HG02970 (cell line): ENCODE data around the gene PABPN1.

Experiments used
- ATAC-seq: cut with Tn5 transposase; IDR thresholded peaks from one replicate; pipeline ENCODE4 v1.9.1; 2021; ENCODE audit warnings: mild to moderate bottlenecking, moderate library complexity, moderate number of reproducible peaks; ENCODE audit not compliant: unreplicated experiment, low FRiP score

The PABPN1 gene

DNA sequence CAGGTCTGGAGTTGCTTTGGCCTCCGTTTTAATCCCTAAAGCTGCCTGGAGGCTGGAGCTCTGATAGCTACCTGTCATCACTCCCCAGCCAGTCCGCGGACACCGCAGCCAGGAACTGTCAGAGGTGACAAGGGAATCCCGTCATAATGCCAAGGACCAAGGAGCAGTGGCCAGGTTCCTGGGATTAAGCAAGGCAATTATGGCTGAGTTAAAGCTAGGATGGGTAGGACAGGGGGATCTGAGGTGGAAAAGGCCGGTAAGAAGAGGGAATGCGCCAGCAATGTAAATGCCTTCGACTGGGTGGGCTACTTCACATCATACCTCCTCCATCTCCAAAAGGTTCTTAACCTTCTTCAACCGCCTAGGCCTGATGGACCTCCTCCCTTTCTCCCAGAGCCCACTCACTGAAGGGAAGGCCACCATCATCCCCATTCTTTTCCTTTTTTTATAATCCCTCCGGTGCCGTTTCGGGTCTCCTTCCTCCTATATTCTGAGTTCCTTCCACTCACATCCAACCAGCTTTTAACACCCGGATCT is 20.5 kb upstream of the PABPN1 start:
- no peak for ATAC-seq

DNA sequence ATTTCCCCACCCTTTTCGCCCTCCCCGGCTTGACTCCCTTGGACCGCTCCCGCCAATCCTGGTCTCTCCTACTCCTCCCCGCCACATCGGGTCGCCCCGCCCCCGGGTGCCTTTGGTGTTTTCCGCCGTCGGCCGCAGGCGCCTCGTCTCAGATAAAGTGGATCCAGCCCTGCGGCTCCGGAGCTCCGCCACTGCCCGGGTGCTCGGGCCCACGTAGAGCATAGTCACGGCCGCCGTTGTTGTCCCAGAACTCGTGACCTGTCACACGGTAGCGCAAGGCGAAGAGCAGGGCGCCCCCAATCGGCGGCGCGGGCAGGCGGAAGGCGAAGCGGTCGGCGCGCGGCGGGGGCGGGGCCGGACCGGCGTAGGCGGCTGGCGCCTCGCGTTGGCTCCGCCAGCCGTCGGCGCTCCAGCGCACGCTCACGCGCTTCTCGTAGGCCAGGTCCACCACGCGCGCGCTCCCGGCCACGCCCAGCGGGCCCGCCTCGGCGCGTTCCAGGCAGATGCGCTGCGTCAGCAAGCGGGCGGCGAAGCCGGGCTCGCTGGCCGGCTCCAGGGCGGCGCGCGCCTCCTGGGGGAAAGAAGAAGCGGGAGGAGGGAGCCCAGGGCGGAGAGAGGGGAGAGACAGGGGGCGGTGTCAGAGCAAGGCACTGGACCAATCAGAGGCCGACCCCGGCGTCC is 19.8 kb upstream of the PABPN1 start:
- peak; percentile 78 for ATAC-seq

DNA sequence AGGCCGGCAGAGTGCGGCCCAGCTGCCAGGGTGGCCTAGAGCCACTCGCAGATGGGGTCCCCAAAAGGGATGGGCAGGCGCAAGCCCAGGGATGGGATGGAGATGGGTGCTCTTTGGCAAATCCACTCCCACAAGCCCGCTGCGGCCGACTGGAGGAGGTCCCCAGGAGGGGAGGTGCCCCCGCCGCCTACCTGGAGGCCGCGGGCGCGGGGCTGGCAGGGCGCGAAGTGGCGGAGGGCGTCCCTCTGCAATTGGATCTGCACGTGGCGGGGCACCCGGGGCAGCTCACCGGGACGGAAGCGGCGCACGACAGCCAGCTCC is 19.3 kb upstream of the PABPN1 start:
- no peak for ATAC-seq

DNA sequence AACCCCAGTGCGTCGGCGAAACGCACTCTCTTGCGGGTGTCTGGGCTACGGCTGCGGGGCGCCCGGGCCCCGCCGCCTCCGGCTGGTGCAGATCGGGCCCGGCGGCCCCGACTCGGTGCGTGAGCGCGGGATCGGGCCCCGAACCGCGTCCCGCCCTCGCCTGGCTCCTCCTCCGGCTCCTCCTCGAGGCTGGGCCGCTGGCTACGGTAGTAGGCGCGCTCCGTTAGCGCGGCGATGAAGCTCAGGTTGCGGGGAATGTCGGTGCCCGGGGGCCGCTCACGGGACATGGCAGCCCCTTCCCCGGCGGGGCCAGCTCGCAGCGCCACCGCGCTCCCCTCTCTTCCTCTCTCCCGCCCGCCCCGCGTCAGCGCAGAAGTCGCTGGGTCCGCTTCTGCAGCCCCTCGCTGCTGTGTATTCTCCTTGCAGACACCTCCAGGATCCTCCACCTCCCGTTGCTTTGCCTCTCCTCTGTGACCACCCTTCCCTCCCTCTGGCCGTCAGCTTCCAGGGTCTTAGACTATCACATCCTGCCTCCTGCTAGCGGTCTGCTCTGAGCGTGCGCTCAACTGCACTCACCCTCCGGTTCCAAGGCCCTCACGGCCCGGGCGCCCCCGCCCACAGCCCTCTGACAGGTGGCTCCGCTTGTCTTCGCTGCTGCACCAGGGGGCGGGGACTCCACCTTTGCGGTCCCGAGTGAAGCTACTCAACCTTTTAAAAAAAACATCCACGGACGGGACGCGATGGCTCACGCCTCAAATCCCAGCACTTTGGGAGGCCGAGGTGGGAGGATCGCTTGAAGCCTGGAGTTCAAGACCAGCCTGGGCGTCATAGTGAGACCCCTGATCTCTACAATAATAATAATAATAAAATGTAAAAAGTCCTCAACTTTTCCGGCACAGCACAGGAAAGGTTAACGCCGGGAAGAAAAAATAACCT is 18.7 kb upstream of the PABPN1 start, which contains the start of gene PPP1R3E:
Gene PPP1R3E, minus strand, starts transcription at position 570 of the 936 bp plus-strand sequence. Its CDS starts 283 bp downstream, at position 287.
- peak; percentile 24 for ATAC-seq

DNA sequence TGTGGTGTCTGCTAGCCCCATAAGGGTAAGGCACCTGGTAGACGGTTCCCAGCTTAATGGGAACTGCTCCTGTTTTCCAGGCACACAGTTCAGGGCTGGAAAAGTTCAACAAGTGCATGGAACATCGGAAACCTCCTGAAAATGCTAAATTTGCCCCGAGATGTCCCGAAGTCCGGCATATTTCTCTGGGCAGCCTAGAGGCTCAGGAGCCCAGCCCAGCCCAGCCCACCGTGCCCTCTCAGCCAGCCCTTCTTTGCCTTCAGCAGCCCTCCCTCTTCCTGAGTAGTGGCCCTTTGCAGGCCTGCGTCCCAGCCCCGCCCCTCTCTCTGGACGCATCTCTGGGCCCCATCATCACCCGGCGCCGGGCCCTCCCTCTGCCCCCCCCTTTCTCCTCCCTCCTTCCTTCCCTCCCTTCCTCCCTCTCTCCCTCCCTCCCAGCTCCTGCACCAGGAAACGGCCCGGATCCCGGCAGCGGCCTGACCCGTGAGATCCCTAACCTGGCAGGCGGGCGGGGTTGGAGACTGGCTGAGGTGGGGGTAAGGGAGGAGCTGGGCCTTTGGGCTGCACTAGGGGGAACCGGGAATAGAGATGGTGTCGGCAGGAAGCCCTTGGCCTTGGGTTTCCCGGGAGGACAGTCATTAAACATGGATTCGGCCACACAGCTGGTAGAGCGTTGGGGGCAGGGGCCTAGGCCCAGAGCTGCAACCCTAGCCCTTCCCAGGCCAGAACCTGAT is 14.7 kb upstream of the PABPN1 start, which contains the start of gene BCL2L2:
Gene BCL2L2, plus strand, starts transcription at position 422 of the 734 bp plus-strand sequence. CDS start 935 bp downstream, outside the sequence.
- no peak for ATAC-seq

DNA sequence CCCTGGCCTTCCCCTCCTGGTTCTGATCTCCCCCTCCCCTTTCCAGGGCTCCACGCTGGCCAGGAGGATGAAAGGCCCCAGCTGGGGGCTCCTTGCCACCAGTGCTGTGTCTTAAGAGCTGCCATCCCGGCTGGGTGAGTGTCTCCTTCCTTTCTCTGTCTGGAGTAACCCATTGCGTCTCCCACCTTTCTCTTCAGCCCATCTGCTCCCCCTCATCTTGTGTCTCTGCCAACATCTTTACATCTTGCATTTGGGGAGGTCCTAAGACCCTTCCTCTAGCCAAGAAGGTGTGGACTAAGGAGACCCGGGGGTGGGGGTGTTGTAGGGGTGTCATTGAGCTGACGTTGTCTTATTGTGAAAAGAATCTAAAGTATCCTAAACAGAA is 14.1 kb upstream of the PABPN1 start:
- no peak for ATAC-seq

DNA sequence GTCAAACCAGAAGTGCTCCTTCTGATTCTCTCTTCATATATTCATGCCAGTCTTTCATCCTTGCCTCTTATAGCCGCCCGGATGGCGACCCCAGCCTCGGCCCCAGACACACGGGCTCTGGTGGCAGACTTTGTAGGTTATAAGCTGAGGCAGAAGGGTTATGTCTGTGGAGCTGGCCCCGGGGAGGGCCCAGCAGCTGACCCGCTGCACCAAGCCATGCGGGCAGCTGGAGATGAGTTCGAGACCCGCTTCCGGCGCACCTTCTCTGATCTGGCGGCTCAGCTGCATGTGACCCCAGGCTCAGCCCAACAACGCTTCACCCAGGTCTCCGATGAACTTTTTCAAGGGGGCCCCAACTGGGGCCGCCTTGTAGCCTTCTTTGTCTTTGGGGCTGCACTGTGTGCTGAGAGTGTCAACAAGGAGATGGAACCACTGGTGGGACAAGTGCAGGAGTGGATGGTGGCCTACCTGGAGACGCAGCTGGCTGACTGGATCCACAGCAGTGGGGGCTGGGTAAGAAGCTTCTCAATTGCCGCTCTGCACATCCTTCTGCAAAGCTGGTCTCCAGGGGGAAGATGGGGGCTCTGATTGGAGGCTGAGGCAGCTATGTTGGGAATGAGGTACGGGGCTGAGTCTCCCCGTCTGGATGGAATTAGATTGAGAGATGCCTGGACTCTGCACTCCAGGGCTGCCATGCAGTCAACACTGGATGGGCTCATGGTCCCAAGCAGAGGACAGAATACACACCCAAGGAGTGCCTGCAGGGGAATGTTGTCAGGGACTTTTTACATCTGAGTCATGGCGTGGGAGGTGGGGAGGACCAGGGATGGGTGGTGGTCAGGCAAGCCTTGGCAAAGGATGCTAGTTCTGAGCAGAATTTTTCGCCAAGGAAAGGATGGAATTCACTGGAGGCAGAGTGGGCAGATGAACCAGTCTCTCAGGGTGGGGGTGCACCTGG is 13.3 kb upstream of the PABPN1 start:
- ATAC-seq, result no peak

DNA sequence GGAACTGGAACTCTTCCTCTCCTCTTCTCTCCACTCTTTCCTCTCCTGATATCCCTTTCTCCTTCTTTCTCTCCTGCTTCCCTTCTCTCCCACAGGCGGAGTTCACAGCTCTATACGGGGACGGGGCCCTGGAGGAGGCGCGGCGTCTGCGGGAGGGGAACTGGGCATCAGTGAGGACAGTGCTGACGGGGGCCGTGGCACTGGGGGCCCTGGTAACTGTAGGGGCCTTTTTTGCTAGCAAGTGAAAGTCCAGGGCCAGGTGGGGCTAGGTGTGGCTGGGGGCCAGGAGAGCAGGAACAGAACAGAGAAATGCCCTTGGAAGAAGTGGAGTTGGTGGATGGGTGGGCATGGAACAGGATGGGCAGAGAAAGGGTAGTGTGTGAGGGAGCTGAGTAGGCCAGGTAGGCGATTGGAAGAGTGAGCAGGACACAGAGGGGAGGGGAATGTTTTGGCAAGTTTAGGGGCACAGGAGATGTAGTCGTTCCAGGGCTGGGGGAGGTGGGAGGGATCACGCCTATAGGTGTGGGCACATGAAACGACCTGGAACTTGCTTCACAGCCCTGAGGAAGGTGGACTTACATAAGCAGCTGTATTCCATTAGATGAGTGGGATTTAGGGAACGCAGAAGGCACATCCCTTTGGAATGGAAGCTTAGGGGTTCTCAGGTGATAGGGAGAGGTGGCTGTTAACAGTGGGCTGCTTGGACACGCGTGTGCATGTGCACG is 12.4 kb upstream of the PABPN1 start:
- no peak for ATAC-seq

DNA sequence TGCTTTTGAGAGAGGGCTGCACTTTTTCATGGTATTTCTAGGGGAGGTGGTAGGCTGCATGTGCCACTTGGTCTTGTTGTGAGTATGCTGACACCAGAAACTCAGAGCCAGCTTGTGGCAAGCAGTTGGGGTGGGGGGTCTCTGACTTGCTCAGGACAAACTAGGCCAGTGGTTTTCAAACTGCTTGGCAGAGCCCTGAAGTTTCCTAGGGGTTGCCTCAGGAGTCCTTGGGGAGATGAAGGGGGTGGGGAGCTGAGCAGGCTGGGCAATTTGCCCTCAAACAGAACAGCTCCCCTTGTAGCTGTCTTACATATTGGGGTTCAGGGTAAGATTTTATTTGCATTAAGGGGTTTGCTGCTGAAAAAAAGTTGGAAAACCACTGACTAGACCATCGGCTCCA is 10.7 kb upstream of the PABPN1 start:
- ATAC-seq, result no peak

DNA sequence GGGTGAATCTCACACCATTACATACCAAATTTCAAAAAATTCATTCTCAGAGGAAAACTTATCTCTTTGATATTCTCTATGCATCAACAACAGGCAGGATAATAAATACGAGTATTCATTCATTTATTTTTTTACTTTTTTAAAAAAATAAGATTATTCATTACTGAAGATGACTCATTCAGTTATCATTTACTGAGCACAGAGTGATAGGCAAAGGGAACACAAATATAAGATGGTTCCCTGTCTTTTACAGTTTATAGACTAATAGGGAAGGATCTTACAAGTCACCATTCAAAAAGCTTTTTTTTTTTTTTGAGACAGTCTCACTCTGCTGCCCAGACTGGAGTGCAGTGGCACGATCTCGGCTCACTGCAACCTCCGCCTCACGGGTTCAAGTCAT is 5.0 kb upstream of the PABPN1 start:
- ATAC-seq, result no peak

DNA sequence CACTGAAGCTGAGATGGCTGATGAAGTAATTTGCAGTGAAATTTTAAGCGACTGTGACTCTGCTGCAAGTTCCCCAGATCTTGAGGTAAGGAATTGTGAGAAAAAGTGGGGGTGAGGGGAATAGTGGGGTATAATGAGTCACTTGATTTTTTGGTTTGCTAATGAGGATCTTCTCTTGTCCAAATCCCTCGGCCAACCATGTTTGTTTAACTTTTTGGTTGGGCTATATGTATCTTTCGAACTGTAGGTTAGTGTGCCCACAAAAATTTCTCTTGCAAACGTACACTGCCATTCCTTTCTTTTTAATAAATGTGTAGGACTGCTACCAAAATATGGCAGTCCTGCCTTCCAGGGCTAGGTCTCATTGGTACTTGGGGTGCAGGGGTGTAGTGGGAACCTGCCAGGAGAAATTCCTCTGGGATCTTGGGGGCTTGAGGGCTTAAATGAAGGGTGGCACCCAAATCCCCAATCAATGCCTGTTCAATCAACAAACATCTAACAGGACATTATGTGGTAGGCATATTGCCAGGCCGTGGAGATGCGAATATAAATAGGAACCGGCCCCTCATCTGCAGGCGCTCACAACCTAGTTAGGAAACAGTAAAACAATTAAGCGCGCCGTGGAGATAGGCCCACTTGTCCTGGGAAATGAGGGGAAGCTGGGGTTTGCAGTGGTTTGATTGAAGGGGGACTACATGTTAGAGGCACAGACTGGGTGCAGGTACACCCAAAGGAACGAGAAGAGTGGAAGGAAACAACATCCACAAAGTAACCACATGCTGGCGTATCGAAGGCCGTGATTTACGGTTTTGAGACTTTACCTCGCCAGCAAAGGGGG is 1.3 kb upstream of the PABPN1 start:
- no peak for ATAC-seq

DNA sequence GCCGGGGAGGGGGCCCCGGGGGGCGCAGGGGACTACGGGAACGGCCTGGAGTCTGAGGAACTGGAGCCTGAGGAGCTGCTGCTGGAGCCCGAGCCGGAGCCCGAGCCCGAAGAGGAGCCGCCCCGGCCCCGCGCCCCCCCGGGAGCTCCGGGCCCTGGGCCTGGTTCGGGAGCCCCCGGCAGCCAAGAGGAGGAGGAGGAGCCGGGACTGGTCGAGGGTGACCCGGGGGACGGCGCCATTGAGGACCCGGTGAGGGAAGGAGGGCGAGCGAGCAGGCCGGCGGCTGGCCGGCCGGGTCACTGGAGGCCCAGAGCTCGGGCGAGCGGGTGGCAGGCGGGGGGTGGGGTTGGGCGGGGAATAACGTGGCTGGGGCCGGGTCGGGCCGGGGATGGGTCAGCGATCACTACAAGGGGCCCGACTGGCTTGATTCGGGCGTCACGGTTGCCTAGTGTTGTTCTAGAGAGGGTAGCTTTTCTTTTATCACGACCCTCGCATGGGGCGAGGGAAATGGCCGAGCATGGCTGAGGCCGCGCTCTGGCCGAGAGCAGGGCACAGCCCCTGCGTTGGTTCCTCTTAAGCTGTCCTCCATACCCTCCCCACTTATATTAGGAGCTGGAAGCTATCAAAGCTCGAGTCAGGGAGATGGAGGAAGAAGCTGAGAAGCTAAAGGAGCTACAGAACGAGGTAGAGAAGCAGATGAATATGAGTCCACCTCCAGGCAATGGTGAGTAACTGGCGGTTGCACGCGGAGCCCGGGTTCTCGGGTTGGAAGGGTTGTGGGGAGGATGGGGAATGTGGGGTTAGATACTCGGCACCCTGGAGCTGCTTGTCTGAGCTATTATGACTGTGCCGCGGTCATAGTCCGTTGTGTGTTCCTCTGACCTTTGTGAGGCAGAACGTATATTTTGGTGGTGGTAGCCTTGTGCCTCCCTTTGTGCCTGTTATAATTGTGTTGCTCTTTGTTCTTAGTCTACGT is 603 bp downstream of the PABPN1 start:
- ATAC-seq, result peak; percentile 12

DNA sequence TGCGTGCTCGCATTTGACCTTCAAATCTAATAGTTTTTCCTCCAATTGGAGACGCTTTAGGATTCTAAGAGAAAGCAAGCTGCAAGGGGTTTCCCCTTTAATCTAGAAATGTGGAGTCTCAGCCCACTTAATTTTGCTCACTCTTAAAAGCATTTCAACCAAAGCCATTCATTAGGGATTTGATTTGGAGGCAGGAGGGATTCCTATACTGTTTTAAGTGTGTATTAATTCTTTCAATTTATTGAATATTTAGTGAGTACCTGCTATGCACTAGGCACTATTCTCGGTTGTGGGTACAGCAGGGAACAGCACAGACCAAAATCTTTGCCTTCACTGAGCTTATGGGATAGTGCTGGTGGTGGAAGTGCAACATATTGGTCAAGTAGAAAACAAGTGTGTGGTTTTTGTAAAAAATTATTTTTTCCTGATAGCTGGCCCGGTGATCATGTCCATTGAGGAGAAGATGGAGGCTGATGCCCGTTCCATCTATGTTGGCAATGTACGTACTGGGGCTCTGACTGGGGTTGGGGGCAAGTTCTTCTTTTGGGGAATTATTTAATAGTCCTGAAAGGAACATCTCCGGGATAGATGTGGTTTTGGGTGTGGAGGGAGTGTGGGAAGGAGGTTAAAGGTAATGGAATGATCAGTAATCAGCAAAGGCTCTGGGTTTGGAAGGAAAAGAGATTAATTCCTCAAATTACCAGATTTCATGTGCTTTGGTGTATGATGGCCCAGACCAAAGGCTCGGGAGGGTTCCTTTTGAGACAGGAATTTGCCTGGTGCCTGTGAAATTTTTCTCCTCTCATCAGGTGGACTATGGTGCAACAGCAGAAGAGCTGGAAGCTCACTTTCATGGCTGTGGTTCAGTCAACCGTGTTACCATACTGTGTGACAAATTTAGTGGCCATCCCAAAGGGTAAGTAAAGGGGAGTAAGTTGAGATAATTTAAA is 1.6 kb downstream of the PABPN1 start:
- no peak for ATAC-seq

DNA sequence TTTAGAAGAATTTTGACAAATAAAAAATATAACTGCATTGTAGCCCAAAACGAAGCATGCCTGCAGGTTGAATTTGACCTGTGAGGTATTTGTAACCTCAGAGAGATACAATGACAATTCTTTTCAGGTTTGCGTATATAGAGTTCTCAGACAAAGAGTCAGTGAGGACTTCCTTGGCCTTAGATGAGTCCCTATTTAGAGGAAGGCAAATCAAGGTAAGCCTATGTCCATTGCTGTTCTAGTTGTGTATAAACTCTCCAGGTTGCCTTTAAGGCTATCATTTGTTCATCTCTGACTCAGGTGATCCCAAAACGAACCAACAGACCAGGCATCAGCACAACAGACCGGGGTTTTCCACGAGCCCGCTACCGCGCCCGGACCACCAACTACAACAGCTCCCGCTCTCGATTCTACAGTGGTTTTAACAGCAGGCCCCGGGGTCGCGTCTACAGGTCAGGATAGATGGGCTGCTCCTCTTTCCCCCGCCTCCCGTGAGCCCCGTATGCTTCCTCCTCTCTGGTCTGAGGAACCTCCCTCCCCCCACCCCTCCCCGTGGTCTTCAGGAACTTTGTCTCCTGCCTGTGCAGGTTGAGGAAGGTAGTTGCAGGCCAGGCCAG is 2.7 kb downstream of the PABPN1 start:
- no peak for ATAC-seq

DNA sequence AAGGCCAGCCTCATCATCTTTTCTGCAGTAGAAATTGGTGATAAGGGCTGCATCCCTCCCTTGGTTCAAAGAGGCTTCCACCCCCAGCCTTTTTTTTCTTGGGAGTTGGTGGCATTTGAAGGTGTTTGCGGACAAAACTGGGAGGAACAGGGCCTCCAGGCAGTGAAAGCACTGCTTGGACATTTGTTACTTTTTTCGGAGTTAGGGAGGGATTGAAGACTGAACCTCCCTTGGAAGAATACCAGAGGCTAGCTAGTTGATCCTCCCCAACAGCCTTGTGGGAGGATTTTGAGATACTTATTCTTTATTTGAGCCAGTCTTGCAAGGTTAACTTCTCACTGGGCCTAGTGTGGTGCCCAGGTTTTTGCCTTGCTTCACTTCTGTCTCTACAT is 3.2 kb downstream of the PABPN1 start:
- ATAC-seq, result no peak
